Fibroblast of skin of scalp (primary cell): Measurements from ENCODE around the gene DIP2C.
"Not testable (repeated sequence)": the region's sequence is repeated elsewhere in the genome, so short reads cannot be mapped to it uniquely, and the experiment has no call there.

Source experiments
- DNase-seq: peaks from one replicate; pipeline ENCODE4 v3.0.0-alpha.2; 2013

Gene DIP2C

DNA sequence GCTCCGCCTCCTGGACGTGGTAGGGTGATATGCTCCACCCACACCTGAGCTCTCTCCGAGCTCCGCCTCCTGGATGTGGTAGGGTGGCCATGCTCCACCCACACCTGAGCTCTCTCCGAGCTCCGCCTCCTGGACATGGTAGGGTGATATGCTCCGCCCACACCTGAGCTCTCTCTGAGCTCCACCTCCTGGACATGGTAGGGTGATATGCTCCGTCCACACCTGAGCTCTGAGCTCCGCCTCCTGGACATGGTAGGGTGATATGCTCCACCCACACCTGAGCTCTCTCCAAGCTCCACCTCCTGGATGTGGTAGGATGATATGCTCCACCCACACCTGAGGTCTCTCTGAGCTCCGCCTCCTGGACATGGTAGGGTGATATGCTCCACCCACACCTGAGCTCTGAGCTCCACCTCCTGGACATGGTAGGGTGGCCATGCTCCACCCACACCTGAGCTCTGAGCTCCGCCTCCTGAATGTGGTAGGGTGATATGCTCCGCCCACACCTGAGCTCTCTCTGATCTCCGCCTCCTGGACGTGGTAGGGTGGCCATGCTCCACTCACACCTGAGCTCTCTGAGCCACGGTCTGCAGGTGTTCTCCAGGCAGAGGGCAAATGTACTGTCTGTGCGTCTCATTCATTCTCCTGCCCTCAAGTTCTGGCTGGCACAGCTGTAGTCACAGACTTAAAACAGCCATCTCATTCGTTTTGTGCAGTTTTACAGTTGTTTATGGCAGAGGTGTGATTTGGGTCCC is 252.4 kb downstream of the DIP2C start:
- no peak for DNase-seq

- DNase-seq, result no peak
These were observed 253.3 kb downstream of the DIP2C start for GRCh38 chr10:436013-436697.

DNA sequence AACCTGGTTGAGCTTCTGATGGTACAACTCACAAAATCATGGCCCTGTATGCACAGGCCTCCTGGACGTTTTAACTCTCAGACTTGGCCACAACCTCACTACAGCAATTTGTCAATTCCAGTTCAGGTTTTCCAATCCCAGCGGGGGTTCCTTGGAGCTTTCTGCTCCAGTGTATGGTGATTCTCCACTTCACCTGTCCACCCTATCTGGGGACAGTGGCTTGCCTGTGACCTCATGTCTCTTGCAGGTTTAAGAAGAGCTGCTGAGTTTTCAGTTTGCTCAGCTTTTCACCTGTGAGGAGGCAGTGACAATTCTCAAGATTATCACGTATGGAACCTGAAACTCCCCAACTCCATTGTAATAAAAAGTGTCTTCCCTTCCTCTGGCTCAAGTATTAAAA is 254.1 kb downstream of the DIP2C start:
- DNase-seq, result no peak

GRCh38 chr10:429696-430095 is 259.8 kb downstream of the DIP2C start:
- no peak for DNase-seq

DNA sequence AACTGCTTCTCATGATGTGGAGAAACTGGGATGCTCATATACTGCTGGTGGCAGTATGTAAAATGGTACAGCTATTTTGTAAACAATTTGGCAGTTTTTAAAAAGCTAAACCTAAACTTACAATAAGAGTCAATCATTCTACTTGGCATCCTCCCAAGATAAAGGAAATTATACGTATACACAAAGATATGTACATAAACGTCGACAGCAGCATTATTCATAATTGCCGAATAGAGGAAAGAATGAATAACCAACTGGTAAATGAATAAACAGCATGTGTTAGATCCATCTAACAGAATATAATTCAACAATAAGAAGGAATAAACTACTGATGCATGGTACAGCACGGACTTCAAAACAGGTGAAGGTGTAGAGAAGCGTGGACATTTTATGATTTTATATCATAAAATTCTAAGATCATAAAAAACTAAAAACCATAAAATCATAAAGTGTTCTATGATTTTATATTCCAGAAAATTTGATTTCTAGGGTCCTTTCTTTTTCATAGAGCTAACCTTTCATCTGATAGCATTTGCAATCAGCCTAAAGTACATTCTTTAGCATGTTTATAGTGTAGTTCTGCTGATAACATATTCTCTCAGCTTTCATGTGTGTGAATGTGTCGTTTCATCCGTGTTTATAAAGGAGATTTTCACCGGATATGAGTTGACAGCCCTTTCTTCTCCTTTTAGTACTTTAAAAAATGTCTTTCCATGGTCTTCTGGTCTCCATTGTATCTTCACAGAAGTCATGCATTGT is 261.5 kb downstream of the DIP2C start:
- no peak for DNase-seq

GRCh38 chr10:425365-425764 is 264.1 kb downstream of the DIP2C start:
- DNase-seq, result peak; percentile 19

- not testable (repeated sequence) for DNase-seq
These were observed 264.7 kb downstream of the DIP2C start for GRCh38 chr10:424724-425123.

DNA sequence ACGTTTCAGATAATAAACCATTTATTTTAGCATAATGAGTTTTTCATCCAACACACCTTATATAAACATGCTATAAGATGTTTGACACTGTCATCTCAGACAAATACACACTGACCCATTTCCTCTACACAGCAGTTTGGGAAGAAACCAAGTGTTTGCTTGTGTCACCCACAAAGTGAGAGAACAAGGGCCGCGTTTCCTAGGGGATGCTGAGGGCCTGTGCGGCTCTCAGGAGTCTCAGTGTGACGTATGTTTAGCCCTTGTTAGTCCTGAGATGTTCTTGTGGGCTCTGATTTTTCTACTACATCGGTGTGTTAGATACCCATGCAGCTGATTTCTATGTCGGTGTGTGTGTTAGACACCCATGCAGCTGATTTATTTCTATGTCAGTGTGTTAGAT is 266.3 kb downstream of the DIP2C start:
- DNase-seq, result no peak

- no peak for DNase-seq
These were observed 266.8 kb downstream of the DIP2C start for GRCh38 chr10:422675-423074.

DNA sequence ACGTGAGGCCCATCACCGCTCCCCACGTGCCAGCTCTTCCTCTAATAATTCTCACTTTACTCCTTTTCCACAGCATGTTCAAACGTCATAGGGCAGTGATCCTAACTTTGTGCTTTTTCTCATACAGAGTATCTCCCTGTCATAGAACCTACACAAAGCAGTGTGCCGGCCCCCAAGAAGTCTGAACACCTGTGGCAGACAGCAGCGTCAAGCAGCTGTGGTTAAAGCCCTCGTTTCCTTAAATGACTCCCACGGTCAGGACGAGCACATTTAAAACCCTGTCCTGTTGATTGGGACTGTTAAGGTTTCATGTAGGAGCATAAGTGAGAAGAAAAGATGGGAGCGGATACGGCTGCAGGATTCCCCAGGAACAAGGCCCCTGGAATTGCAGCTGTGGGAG is 267.2 kb downstream of the DIP2C start:
- no peak for DNase-seq

DNA sequence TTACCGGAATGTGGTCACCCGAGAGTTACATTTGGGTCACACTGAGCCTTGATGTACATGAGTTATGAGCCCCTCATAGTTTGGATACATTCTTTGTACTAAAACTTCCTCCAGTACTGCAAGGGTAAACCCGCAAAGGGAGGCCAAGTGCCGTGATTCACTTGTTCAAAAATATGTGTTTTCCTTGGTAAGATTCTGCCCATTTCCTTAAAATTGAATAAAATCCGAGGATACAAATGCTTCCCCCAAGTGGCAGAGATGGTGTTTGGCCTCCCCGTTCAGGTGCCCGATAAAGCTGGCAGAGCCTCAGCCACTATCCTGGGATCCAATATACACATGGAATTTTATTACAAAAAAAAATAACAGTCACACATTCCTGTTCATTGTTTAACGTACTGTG is 268.3 kb downstream of the DIP2C start:
- no peak for DNase-seq

DNA sequence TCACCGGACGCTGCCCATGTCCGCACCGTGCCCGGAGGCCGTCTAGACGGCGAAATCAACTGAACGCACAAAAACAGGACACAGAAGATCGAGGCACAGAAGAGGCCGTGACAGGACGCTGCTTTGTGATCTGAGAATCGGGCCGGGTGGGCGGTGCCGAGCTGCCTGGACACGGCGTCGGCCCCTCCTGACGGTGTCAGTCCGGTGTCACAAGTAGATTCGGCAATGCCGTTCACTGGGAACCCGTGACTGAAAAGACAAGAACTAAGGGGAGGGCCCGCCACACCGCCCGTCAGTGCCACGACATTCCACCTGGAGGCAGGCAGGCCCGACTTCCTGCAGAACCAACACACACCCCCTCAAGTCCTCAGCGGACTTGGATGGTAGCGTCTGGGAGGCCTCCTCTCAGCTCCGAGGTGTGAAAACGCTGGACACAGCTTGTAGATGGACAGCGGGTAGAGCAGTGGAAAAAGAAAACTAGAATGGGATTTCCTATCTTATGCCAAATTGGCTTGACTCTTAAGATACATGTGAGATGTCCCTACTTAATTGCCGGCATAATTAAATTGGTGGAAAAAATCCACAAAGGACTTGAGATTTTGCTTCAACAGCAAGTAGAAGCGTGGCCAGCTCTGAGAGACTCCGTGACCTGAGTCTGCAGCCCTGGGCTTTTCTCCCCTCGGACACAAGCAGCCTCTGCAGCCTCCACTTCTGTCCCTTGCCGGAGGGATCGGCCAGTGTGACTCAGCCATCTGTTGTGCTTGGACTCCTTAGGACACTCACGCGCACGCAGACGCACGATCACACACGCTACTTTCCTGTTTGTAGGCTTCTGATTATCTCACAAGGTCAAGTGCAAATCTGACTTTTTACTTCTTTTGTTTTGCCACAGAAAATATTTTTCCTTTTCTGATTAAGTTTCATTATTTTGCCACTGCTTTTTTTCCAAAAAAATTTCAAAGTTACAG is 269.0 kb downstream of the DIP2C start:
- DNase-seq, result no peak

GRCh38 chr10:418894-419293 is 270.6 kb downstream of the DIP2C start:
- no peak for DNase-seq

DNA sequence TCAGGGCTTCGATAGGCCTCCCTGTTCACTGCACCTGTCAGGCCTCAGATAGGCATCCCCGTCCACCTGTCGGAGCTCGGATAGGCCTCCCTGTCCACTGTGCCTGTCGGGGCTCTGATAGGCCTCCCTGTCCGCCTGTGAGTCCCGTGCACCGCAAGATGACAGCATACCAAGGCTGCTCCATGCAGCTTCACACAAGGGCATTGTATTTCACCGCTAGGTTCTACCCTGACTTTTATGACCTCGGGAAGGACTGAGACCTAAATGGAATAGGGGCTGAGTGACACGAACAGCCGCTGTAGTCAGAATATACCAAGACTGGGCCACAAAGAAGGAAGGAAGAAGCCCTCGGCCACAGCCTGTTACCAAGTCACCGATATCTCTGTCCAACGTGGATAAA is 271.2 kb downstream of the DIP2C start:
- DNase-seq, result no peak

DNA sequence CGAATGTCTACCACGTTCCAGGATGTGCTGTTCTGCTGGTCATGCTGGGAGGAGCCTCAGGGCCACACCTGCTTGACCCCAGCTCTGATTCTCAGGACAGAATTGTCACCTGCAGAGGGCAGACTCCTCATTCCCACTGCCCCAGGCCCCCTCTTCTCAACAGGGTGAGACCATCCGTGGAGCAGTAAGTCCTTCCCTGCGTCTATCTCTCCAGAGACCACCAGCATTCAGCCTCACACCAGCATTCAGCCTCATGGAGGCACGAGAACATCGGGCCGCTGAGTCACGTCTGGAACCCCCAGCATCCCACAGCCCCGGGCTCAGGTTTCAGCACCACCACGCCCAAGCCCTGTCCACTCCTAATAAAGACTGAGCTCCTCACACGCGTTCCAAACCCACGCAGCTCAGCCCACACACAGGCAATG is 273.4 kb downstream of the DIP2C start:
- DNase-seq, result peak; percentile 9

DNA sequence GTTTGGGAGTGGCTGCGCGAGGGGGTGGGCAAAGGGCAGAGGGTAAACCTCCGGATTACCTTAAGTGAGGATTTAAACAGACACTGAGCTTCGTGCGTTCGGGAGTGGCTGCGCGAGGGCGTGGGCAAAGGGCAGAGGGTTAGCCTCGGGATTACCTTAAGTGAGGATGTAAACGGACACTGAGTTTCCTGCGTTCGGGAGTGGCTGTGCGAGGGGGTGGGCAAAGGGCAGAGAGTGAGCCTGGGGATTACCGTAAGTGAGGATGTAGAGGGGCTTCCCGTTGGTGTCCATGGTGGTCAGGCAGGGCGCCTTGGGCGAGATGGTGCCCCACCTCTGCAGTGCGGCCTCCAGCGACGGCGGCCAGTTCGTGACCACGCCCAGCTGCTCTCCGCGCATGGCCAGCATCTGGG is 275.8 kb downstream of the DIP2C start:
- no peak for DNase-seq

GRCh38 chr10:412109-412508 is 277.4 kb downstream of the DIP2C start:
- no peak for DNase-seq

GRCh38 chr10:411603-412002 is 277.9 kb downstream of the DIP2C start:
- no peak for DNase-seq

GRCh38 chr10:409408-410040 is 279.9 kb downstream of the DIP2C start:
- DNase-seq, result no peak

- no peak for DNase-seq
These were observed 281.2 kb downstream of the DIP2C start for GRCh38 chr10:408236-408635.

GRCh38 chr10:406976-407375 is 282.5 kb downstream of the DIP2C start:
- DNase-seq, result no peak

GRCh38 chr10:405648-406047 is 283.8 kb downstream of the DIP2C start:
- DNase-seq, result no peak
